Tongue (tissue), 3 donors: ENCODE results near the gene GGCX. TPM values are rescaled to one million over a fixed set of nuclear protein-coding genes. Genes with fewer than 3 reads are reported as not detected.

Experiments used
- DNase-seq: peaks from one replicate; pipeline ENCODE4 v3.0.0-alpha.2; 2015
- small RNA-seq: library from RNA; depleted of rRNA; stranded (forward); fragments of <200 nt; gene quantifications from one replicate; pipeline ENCODE3, GENCODE V24; 2014; ENCODE audit warnings: low replicate concordance
- total RNA-seq: library from RNA; depleted of rRNA; stranded (reverse); fragments of >200 nt; gene quantifications from one replicate; pipeline ENCODE4 v1.2.3, GENCODE V29; 2014

Gene GGCX
- total RNA-seq, 1 donor from 2014 or later: 32.3 TPM

- no peak for DNase-seq
Observed at GRCh38 chr2:85516653-85517389, 44.5 kb downstream of the GGCX start.

- no peak for DNase-seq
Observed at GRCh38 chr2:85514323-85514722, 47.0 kb downstream of the GGCX start.

GRCh38 chr2:85511008-85511811 lies 50.1 kb downstream of the GGCX start:
- peak; percentile 58 for DNase-seq

- DNase-seq: peak; percentile 24
Observed at GRCh38 chr2:85506768-85507181, 54.5 kb downstream of the GGCX start.

- no peak for DNase-seq
Observed at GRCh38 chr2:85505551-85506238, 55.6 kb downstream of the GGCX start.

- DNase-seq: peak; percentile 88
Observed at GRCh38 chr2:85504778-85505261, 56.5 kb downstream of the GGCX start.

- peak; percentile 14 for DNase-seq
Observed at GRCh38 chr2:85503851-85504777, 57.2 kb downstream of the GGCX start.

- no peak for DNase-seq
Observed at GRCh38 chr2:85503168-85503850, 58.0 kb downstream of the GGCX start.

GRCh38 chr2:85502720-85503119 lies 58.6 kb downstream of the GGCX start:
- DNase-seq: no peak

- no peak for DNase-seq
Observed at GRCh38 chr2:85501248-85501647, 60.0 kb downstream of the GGCX start.

GRCh38 chr2:85497944-85498630 lies 63.2 kb downstream of the GGCX start:
- no peak for DNase-seq

- no peak for DNase-seq
Observed at GRCh38 chr2:85496436-85496835, 64.9 kb downstream of the GGCX start.

Small RNAs within 50 kb of the gene (small RNA-seq; reads per million reads assigned to genes)
- gene RN7SL126P: not detected

Other genes with a start within 250 kb of the GGCX start
- gene TGOLN2, start 233.5 kb downstream of the GGCX start, total RNA-seq: 94.0 TPM
- 20.6 TPM for gene RETSAT, start 207.0 kb downstream of the GGCX start, total RNA-seq
- gene ELMOD3, start 206.7 kb downstream of the GGCX start, total RNA-seq: 16.5 TPM
- 61.2 TPM for gene CAPG, start 151.1 kb downstream of the GGCX start, total RNA-seq
- gene SH2D6, start 142.8 kb downstream of the GGCX start, total RNA-seq: not detected
- gene MAT2A, start 22.3 kb downstream of the GGCX start, total RNA-seq: 118 TPM
- 8.2 TPM for gene VAMP8, start 16.1 kb upstream of the GGCX start, total RNA-seq
- gene VAMP5, start 22.9 kb upstream of the GGCX start, total RNA-seq: 15.7 TPM
- 71.9 TPM for gene RNF181, start 34.3 kb upstream of the GGCX start, total RNA-seq
- gene TMEM150A, start 41.2 kb upstream of the GGCX start, total RNA-seq: 4.9 TPM
- 38.5 TPM for gene C2orf68, start 50.6 kb upstream of the GGCX start, total RNA-seq
- gene USP39, start 54.7 kb upstream of the GGCX start, total RNA-seq: 39.0 TPM
- 21.7 TPM for gene SFTPB, start 106.7 kb upstream of the GGCX start, total RNA-seq
- not detected for gene GNLY, start 132.9 kb upstream of the GGCX start, total RNA-seq
- gene ATOH8, start 192.5 kb upstream of the GGCX start, total RNA-seq: 15.7 TPM